Suppressor macrophage treated with lipopolysaccharide for 1 hour (primary cell): ENCODE measurements around the gene PDZD8.
A peak's percentile ranks its signal among the peaks of the same experiment; 100 is the strongest.

Source experiments
- DNase-seq, 3 donors: peaks; one replicate each; pipeline ENCODE4 v3.0.0-alpha.2; 2020 to 2022

Gene PDZD8

DNA sequence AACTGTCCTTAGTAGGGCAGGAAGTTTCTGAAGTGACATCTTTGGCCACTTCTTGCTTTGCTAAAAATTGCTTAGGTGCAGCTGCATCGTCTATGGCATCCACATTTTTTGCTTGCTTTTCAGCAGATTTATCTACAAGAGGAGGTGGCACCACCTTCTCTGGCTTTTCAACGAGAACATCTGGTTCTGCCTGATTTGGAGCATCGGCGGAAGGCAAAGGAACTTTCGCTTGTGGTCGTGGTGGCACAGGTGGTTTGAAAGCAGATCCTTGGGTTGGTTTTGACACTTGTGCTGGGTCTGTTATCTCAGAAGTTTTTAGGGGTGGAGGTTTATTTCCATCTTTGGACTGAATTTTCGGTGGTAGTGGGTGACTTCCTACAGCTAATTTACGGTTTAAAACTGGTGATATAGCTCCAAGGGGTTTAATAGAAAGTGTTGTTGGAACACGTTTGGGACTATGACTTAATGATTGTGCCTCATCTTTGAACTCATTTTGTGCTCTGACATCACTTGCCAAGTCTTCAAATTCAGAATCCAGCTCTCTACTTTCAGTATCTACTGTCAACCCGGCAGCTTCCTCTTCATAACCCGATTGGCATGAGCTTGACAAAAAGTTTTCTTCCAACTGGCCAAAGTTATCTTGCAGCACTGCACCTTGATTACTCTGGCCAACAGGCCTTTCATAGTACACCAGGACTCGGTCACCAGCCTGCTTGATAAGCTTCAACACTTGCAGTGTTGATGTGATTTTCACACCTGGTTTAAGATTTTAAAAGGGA is 90.3 kb downstream of the PDZD8 start:
- DNase-seq, result no peak

DNA sequence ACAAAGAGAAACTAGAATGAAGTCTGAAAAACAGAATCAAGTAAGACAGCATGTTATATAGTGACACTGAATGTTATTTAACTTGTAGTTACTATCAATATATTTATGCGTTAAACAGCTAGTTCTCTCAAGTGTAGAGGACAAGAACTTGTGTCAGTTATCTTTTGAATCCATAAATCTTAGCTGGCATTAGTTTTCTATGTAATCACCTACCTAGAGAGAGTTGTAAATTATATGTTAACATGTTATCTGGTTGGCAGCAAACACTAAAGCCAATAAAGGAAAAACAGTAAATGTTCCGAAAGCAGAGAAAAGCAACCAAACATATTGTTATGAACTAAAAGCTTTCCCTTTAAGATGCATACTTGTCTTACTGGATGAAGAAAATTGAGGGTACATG is 97.6 kb downstream of the PDZD8 start:
- DNase-seq, result no peak

DNA sequence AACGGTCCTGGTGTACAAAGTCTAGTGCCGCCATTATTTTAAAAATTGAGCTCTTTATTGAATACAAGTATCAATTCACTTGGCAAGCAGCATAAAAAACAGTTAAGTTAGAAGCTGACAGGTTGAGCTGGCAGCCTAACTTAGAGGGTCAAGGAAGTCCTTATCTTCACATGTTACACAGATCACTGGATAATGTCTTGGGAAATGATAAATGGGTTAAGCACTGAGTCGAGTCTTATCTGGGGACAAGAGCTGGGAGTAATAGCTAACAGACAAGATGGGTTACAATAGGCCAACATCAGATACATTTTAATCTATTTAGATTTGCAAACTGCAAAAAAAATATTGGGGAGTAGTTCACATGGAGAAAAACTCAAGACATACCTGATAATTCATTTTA is 100.1 kb downstream of the PDZD8 start:
- no peak for DNase-seq

DNA sequence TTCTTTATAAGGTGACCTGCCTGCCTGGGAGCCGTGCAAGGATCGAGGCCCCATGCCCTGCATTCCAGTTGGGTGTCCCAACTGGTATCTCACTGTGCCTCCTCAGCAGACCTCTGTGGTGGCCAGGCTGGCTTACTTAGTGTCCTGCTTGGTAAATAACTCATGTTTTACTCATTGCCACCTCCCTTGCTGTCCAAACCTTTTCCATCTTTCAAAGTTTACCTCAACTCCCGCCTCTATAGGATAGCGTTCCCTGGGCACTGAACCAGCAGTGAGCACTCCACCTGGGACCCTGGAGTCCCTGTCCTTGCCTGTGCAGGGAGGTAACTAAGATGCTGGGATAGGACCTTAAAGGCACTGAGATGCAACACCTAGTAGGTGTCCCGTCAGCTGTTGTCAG is 100.7 kb downstream of the PDZD8 start:
- no peak for DNase-seq

DNA sequence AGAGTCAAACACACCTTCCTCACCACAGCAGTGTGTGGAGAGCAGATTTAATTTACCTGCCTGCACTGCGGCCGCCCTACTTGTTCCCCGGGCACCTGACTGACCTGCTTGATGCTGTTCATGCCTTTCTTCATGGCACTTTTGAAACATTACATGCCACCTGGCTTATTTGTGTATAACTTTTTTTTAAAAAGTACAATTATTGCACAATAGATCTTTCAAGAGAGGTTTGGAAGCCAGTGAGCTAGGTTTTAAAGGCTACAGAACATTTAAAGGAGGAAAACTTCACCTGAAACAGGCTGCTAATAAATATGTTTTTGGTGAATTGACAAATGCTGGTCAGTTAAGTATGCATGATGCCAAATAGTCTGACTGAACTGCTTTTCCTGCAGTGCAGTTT is 101.3 kb downstream of the PDZD8 start:
- no peak for DNase-seq

DNA sequence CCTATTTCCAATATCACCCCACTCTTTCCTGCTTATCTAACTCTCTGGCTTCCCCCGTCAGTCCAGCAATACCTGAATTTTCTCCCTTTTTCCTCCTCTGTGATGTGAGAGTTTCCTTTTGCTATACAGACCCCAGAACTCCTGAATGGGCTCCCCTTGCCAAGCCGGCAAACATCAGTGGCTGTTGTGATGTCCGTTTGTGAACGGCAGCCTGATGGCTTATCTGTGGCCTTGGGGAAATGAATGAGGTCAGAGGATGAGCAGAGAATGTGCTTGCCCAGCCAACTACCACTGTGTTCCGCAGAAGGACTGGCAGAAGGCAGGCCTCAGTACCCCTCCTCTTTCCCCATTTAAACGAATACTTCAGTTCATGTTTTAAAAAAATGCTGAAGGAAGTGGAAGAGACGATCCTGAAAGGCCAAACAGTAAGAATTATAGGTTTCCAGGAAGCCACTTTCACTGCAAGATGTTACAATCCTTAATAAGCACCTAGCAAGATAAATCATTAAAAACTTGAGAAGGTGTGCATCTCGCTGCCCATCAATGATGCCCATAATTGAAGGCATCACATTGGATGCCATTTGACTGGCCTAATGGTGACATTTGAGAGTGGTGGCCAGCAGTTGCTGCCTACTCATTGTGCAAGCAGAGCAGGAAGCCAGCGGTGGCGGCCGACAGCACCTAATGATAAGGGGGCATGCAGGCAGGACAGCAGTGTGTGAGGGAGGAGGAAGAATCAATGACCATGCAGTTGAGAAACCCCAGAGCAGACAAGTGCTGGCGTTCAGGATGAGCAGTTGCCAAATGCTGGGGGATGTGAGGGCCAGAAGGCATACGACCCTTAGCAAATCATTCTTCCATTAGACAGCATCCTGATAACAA is 102.8 kb downstream of the PDZD8 start:
- no peak for DNase-seq

DNA sequence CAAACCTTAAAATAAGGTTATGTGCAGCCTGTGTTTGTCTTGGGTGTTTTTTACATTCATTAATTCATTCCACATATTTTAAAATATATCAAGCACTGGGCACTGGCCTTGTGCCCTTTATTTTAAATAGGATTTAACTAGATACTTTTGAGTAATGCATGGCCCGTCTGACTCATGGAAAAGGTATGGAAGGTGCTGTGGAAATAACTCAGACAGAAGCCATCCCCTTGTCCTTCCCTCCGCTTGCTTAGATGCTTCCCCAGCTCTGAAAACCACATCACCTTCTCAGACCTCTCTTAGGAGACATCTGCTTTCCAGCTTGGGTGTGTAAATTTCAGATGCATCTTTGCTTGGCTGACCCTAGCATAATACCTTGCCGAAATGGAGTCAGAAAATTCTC is 103.8 kb downstream of the PDZD8 start:
- no peak for DNase-seq

DNA sequence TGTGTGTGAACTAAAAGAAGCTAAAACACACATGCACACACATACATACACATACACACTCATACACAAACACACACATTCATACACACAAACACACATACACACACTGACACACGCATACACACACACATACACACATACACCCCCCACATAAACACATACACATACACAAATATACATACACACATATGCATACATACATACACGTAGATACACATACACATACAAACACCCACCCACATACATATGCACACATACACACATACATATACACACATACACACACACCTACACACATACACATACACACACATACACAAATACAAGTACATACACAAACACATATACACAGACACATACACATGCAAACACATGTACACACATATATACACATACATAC is 106.3 kb downstream of the PDZD8 start:
- no peak for DNase-seq

DNA sequence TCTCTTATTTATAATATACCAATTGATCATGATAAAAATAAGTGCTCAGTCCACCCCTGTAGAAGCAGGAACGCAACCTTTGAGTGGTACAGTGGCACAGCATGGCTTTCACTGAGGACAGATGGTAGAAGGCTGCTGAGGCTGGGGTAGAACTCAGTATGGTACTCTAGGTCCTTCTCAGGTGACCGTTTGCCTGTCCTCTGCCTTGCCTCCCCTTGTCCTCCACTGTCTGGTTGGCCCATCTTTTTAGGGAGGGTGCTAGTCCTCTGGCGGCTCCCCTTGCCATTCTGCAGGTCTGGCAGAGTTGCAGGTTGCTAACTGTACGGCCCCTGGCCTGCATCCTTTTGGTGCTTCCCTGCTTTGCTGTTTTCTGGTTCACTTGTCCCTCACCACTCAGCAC is 107.0 kb downstream of the PDZD8 start:
- no peak for DNase-seq

DNA sequence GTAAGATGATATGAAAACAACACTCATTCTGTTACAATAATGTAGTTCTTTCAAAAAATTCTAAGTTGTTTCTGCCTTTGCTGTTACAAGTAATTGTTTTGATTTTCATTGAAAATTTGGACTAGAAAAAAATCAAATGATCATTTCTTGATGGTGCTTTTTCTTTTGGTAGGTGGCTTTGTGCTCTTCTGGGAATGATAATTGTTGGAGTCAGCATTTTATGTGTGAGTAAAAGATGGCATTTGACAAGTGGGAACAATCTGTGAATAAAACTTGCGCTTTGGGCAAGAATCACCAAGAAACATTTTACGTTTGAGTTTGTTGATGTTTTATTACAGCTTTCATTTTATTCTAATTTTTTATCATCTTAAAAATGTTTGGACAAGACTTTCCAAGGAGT is 108.4 kb downstream of the PDZD8 start:
- DNase-seq, result no peak

DNA sequence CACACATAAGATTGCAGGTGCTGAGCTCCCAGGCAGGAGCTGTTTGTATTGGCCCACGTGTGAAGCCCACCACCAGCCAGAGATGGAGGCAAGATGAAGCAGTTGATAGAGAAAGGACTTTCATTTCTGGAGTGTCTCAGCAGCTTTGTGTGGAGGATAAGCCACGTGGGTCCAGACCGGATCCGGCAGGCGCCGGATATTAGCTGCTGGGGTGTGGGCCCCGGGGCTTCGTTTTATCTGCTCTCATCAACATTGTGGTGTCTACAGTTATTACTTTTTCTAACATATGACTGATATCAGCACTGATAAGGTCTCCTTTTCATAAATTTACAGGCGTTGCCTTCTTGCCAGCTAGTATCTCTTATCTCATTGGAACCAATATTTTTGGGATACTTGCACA is 108.8 kb downstream of the PDZD8 start:
- DNase-seq, result no peak

DNA sequence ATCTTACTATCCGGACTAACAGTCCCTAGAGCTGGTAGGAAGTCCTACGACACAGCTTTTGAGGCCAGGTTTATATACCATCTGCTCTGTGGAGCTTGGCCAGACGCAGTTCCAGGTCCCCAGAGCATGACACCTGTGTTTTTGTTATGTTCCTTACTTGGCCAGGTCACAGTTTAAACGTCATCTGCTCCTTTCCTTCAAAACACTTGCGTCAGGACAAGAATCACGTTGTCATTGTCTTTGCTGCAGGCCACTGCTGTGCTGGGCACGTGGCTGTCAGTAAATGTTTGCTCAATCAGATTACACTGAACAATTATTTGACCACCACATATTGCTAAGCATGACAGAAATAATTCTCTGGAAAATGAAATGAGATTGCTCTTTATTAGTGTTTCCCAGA is 110.5 kb downstream of the PDZD8 start:
- no peak for DNase-seq

DNA sequence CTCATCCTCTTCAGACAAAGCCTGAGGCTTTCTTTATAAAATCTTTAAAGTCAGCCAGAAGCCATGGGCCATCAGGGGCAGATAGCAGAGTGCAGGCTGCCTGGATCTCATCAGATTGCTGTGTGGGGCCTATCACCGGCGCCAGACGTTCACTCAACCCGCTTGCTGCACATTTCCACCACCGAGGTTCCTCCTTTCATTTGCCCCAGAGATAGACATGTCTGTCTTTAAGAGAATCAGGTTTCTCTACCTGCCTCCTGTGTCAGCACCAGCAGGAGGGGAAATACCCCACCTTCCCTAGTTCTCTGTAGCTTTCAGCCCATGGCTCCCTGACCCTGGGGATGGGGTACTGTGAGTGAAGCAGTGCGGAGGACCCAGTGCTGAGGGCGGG is 112.3 kb downstream of the PDZD8 start:
- DNase-seq, result no peak

DNA sequence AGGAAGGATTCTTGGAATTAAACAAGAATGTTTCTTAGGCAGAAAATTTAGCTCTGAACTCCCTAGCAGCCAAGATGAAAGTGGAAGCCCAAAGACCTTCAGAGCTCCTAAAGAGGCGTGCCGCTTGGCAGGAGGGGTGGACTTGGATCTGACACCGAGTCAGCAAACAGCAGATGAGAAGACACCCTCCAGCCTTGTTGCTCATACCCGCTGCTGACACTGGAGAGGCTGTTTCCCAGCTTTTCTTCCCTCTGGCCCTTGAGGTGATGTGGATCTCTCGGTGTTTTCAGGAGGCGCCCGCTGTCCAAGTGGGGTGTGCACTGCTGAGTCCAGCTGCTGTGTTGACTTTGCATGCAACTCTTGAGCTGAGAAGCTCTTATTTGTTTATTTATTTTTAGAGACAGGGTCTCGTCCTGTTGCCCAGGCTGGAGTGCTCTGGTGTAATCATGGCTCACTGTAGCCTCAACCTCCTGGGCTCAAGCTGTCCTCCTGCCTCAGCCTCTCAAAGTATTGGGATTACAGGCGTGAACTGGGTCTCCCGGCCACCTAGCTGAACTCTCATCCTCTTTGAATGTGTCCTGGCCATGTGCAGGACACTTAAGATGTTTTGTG is 112.8 kb downstream of the PDZD8 start:
- no peak for DNase-seq

DNA sequence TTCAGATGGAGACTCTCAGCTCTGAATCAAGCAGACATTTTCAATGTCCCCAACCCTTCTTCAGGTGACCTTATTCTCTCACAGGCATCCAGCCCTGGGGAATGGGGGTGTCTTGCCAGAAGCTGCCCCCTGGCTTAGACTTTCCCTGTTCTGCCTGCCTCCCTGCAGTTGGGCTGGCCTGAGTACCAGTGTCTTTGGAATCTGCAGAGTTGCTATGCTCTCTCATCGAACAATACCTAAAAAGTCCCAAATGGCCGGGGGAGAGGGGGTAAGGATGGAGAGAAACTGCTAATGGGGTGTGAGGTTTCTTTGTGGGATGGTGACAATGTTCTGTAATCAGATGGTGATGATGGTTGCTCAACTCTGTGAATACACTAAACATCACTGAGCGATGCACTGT is 113.7 kb downstream of the PDZD8 start:
- no peak for DNase-seq

DNA sequence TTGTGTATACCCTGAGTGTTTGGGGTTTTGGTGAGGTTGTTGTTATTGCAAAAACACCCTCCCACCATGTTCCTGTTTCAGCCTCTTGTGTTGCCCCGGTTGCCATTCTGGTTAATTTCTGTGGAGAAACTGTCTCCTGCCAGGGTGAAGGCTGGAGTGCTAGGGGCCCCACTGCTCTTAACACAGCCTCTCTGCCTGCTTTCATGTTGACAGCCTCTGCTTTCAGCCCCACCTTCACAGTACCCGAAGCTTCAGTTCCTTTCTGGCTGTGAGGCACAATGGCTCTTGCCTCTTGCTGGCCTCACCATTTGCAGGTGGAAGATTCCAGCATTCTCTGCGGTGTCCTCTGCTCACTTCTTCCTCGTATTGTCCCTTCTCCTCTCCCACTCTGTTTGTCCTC is 115.2 kb downstream of the PDZD8 start:
- peak; percentile 24 to 26 (median 24) for DNase-seq

DNA sequence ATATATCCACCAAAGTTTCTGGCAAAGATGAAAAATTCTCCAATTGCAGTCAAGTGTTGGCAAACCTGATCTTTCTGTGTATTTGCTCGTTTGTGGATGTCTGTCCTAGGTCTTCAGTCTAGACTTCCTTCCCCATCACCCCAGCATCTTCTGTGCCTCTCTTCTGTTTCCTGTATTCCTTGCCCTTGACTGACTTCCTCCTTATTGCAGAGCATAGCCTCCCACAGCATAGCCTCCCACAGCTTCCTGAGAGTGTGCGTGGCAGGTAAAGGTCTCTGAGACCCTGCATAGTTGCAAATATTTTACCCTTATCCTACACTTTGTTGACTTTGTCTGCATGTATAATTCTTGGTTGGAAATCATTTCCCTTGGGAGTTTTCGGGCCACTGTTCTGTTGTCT is 116.0 kb downstream of the PDZD8 start:
- peak; percentile 20 to 25 (median 21) for DNase-seq

DNA sequence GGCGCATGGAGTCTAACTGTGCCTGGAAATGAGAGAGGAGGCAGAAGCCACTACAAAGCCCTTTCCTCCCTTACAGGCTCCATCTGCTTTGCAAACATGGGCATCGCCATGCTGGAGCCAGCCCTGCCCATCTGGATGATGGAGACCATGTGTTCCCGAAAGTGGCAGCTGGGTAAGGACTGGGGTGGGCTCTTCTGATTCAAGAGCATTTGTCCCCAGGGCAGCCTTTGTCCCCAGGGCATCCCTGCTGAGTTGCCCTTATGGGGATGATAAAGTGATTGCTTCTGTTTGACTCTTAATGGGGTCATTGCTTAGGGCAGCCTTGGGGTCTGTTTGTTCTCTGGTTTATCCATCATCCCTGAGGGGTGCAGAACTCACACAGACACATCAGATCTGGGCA is 117.5 kb downstream of the PDZD8 start:
- DNase-seq, result no peak

DNA sequence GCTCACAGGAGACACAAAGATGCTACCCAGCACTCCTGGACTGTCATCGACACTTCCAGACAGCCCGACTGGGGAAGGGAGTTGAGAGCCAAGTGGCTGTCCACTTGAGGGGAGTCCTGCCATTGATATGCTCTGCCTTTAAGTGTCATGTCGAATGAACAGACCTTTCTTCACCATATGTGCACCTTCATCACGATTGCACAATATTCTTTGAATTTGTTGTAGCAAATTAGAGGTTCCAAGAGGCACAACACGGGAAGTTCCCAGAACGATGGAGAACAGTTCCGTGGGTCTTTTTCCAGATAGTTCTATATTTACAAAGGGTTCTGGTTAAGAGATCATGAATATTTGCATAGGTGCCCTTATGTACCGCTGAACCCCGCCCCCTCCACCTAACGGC is 118.3 kb downstream of the PDZD8 start:
- DNase-seq, result no peak

DNA sequence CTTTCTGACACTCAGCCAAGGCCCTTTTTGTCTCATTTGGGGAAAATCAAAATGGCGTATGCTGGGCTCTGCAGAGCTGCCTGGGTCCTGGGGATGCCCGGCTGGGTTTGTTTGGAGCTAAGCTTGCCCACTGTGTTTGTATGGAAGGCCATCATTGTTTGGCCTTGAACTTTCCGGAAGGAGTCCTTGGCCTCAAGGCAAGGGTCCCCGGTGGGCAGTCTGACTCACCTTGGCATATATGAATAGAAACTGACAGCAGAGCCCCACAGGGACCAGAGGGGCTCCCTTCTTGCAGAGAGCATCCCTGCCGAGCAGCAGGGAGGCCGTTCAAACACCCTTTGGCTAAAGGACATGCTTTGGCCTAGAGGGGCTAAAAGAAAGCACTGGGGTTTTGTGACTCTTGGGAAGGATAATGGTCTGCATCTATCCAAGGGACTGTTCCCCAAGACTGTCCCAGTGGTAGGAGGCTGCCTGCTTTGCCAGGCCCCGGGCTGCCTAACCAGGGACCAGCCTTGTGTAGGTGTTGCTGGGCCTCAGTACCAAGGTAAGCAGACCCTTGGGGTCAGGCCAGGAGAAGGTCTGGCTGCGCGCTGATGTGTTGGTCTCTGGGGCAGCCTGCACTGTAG is 119.3 kb downstream of the PDZD8 start:
- DNase-seq, result no peak

DNA sequence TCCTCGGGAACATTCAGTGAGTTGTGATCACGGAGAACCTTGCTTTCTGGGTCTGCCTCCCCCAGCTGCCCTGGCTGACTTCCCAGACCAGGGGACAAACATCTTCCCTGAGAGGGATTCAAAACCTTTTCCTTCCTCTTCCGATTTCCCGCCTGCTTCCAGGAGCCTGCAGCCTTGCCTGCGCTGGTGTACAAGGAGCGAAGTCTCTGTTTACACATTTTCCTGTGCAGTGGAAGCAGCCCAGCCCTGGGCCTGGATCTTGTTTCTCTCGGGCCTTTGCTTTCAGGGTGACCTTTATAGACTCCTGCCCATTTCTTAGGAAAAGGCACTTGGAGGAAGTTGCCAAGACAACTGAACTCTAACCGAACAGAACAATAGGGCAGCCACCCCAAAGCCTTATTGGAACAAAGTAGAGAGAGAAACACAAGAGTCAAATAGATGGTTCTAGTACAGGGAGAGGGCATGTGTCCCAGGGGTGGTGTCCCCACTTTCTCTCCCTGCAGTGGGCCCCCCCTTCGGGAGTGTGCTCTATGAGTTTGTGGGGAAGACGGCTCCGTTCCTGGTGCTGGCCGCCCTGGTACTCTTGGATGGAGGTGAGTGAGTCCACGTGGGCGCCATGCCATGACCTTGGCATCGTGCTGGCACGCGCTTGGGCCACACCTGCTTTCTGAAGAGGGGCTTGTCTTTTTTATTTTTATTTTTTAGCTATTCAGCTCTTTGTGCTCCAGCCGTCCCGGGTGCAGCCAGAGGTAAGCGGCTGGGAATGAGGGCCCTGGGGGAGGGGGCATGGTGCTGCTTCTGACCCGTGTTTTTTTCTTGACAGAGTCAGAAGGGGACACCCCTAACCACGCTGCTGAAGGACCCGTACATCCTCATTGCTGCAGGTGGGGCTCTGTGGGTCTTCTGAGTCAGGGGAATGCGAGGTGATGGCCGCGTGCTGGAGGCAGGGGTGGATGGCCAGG is 120.2 kb downstream of the PDZD8 start:
- no peak for DNase-seq

DNA sequence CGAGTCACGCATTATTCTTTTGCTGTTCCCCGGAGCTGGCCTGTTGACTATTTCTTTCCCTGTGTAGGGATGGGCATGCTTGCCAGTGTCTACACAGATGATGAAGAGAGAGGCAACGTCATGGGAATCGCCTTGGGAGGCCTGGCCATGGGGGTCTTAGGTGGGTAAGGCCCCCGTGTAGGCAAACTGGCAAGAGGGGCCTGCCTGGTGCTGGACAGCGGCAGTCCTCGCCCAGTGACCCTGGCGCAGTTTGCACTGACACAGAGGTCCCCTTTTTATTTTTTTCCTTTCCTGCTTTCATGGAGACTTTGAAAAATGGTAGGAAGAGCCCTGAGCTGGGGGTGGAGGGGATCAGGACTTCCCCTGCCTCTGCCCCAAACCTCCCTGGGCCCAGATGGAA is 120.9 kb downstream of the PDZD8 start:
- DNase-seq, result no peak
